Gastrocnemius medialis (tissue), 4 donors: ENCODE results near the gene PIGR.

Experiments
- CTCF ChIP-seq, 5 experiments: fragments of 450-650 bp in 3 of 5; fragments of 200-600 bp in 2 of 5; sonication (generic) in 2 of 5; IDR thresholded peaks in 4 of 5; conservative IDR thresholded peaks in 1 of 5; 1 replicate in 4 of 5; 2 replicates in 1 of 5; pipeline ENCODE4 v1.5.1; 2016 to 2019; ENCODE audit warnings: antibody characterized with exemption in 5 of 5, mild to moderate bottlenecking in 3 of 5, moderate library complexity in 3 of 5
- POLR2A ChIP-seq, 2 donors: fragments of 450-650 bp; IDR thresholded peaks; one replicate each; pipeline ENCODE4 v1.6.1; 2017; ENCODE audit warnings: antibody characterized with exemption in 2 of 2, mild to moderate bottlenecking in 2 of 2, moderate library complexity in 2 of 2

DNA sequence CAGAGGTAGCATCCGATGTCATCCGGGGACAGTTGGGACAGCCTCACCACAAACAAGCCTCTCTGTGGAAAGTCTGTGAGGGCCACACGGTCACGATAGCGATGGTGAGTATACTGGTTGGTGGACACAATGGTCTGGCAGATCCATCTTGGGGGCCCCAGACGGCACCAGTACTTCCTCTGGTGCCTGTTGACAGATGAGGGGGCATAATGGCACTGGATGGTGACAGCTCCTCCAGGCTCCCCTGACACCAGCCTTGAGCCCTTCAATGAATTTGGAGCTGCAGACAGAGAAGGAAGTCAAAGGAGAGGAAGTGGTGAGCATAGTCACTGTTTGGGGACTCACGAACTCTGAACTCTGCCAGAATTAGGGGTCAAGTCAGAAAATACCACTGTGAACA is 16.0 kb upstream of the PIGR start:
- TF ChIP-seq CTCF (IDR thresholded peaks at IDR 0.05 in 4 of 5, conservative IDR thresholded peaks at IDR 0.05 in 1 of 5) (no peak), POLR2A (IDR thresholded peaks at IDR 0.05) (no peak)
